ENCODE measurements around the gene ARHGEF19.
"Not testable (repeated sequence)": the region's sequence is repeated elsewhere in the genome, so short reads cannot be mapped to it uniquely, and the experiment has no call there.

ARHGEF19 gene

GRCh38 chr1:16243936-16244649 is 31.6 kb upstream of the ARHGEF19 start:
- DNase-seq: no peak

- DNase-seq: no peak
These were observed 30.8 kb upstream of the ARHGEF19 start for GRCh38 chr1:16243215-16243610.

- no peak for DNase-seq
These were observed 30.2 kb upstream of the ARHGEF19 start for GRCh38 chr1:16242556-16243214.

- DNase-seq: no peak
These were observed 28.8 kb upstream of the ARHGEF19 start for GRCh38 chr1:16241221-16241708.

GRCh38 chr1:16239972-16240491 is 27.6 kb upstream of the ARHGEF19 start:
- DNase-seq: no peak

- no peak for DNase-seq
These were observed 24.9 kb upstream of the ARHGEF19 start for GRCh38 chr1:16237343-16237830.

GRCh38 chr1:16236511-16237342 is 24.3 kb upstream of the ARHGEF19 start, which contains the start of gene CPLANE2:
Gene CPLANE2, minus strand, starts transcription at chr1:16237183. Its CDS starts 441 bp downstream, at chr1:16236742.
- no peak for DNase-seq

GRCh38 chr1:16235944-16236510 is 23.6 kb upstream of the ARHGEF19 start:
- DNase-seq: no peak

- DNase-seq: no peak
These were observed 22.9 kb upstream of the ARHGEF19 start for GRCh38 chr1:16235347-16235746.

- DNase-seq: no peak
These were observed 21.0 kb upstream of the ARHGEF19 start for GRCh38 chr1:16233431-16233830.

- no peak for DNase-seq
These were observed 19.9 kb upstream of the ARHGEF19 start for GRCh38 chr1:16232316-16232710.

GRCh38 chr1:16231331-16232315 is 19.2 kb upstream of the ARHGEF19 start:
- DNase-seq: no peak

GRCh38 chr1:16230744-16231143 is 18.3 kb upstream of the ARHGEF19 start:
- no peak for DNase-seq

GRCh38 chr1:16229976-16230740 is 17.7 kb upstream of the ARHGEF19 start:
- DNase-seq: no peak

GRCh38 chr1:16226490-16227179 is 14.2 kb upstream of the ARHGEF19 start:
- DNase-seq: no peak

GRCh38 chr1:16226129-16226489 is 13.7 kb upstream of the ARHGEF19 start:
- no peak for DNase-seq

- DNase-seq: no peak
These were observed 12.0 kb upstream of the ARHGEF19 start for GRCh38 chr1:16224472-16224871.

GRCh38 chr1:16222716-16223115 is 10.3 kb upstream of the ARHGEF19 start:
- DNase-seq: not testable (repeated sequence)

GRCh38 chr1:16221499-16221898 is 9.0 kb upstream of the ARHGEF19 start:
- no peak for DNase-seq

GRCh38 chr1:16219968-16220500 is 7.6 kb upstream of the ARHGEF19 start:
- no peak for DNase-seq

Data from cortex of kidney (tissue), 1 donor.